HepG2 (cell line): ENCODE measurements around the gene CDCA5. TPM values are rescaled to one million over a fixed set of nuclear protein-coding genes. Genes with fewer than 3 reads are reported as not detected.

ENCODE experiments used
- ATAC-seq: fragments of 200-7000 bp; cut with Tn5 transposase; 3 replicates; pipeline ENCODE4 v1.9.1; 2020; ENCODE audit warnings: mild to moderate bottlenecking, moderate library complexity
- BruUV-seq: library from RNA; stranded (reverse); fragments of 400-500 nt; replicated peaks from 2 replicates; lab custom pipeline; 2021; lab: Mats Ljungman, UMichigan
- CTCF ChIA-PET: fragments of 300-600 bp; formaldehyde crosslinking; extraction: SDS; loops from one replicate; lab custom pipeline; 2021; ENCODE audit warnings: low total read pairs, inconsistent platforms, low intra/inter-chr PET ratio; lab: Yijun Ruan, JAX
- POLR2A ChIA-PET: fragments of 350-600 bp; sonication (Branson Sonifier 250); formaldehyde crosslinking; loops from one replicate; lab custom pipeline; 2020; ENCODE audit warnings: antibody characterized with exemption, inconsistent platforms; lab: Yijun Ruan, JAX
- DNase-seq: peaks from one replicate; pipeline ENCODE4 v3.0.0-alpha.2; 2015; ENCODE audit warnings: low spot score
- FAIRE-seq: peaks from 3 replicates; lab custom pipeline; 2011; peaks lifted over from hg19 to GRCh38; lab: Jason Lieb, UNC
- H2AFZ ChIP-seq: one replicate; pipeline ENCODE4 v1.6.1; 2011; ENCODE audit warnings: low read length, inconsistent platforms
- H3K27ac ChIP-seq: fragments of 300-600 bp; 3 replicates; pipeline ENCODE4 v1.8.0; 2011; ENCODE audit warnings: mixed run types, mild to moderate bottlenecking, mixed read lengths, low read length, inconsistent platforms; ENCODE audit not compliant: insufficient read depth; ENCODE audit errors: extremely low read length
- H3K27me3 ChIP-seq, 2 experiments: fragments of 200-600 bp in 1 of 2; 2 replicates in 1 of 2; 3 replicates in 1 of 2; pipeline versions ENCODE4 v1.6.0 to v1.8.0; 2011; ENCODE audit warnings: low read length in 2 of 2, mild to moderate bottlenecking in 2 of 2, moderate library complexity in 2 of 2, inconsistent platforms in 1 of 2; ENCODE audit not compliant: insufficient read depth in 2 of 2, control insufficient read depth in 1 of 2
- H3K36me3 ChIP-seq, 2 experiments: fragments of 200-600 bp in 1 of 2; replicated peaks in 1 of 2; 2 replicates in 1 of 2; 3 replicates in 1 of 2; pipeline versions ENCODE4 v1.5.1 to v1.8.0; 2011; ENCODE audit warnings: low read length in 2 of 2, inconsistent platforms in 1 of 2; ENCODE audit not compliant: insufficient read depth in 2 of 2, control insufficient read depth in 1 of 2
- H3K4me1 ChIP-seq: 2 replicates; pipeline ENCODE4 v1.5.1; 2012; ENCODE audit warnings: low read length, inconsistent platforms; ENCODE audit not compliant: insufficient read depth
- H3K4me2 ChIP-seq: 2 replicates; pipeline ENCODE4 v1.6.0; 2011; ENCODE audit warnings: low read depth, low read length, inconsistent platforms
- H3K4me3 ChIP-seq, 3 experiments: fragments of 200-600 bp in 1 of 3; sonication (generic), shearing (Covaris generic) in 1 of 3; replicated peaks in 1 of 3; 2 replicates each; pipeline ENCODE4 v1.5.1; 2011 to 2016; ENCODE audit warnings: low read length in 3 of 3, inconsistent platforms in 2 of 3, low read depth in 2 of 3, mild to moderate bottlenecking in 2 of 3, control low read depth in 1 of 3, mixed read lengths in 1 of 3; ENCODE audit not compliant: insufficient read depth in 1 of 3
- H3K79me2 ChIP-seq: one replicate; pipeline ENCODE4 v1.6.1; 2011; ENCODE audit warnings: low read length, inconsistent platforms; ENCODE audit not compliant: insufficient read depth
- H3K9ac ChIP-seq: 2 replicates; pipeline ENCODE4 v1.6.0; 2011; ENCODE audit warnings: mild to moderate bottlenecking, low read depth, low read length, inconsistent platforms; ENCODE audit not compliant: insufficient read depth
- H3K9me3 ChIP-seq: 2 replicates; pipeline ENCODE4 v1.5.1; 2012; ENCODE audit warnings: mild to moderate bottlenecking, low read length
- H4K20me1 ChIP-seq: 2 replicates; pipeline ENCODE4 v1.6.0; 2011; ENCODE audit warnings: inconsistent platforms, mild to moderate bottlenecking, low read length, moderate library complexity; ENCODE audit not compliant: insufficient read depth
- JUN ChIP-seq: sonication (generic); formaldehyde crosslinking; IDR thresholded peaks from 2 replicates; pipeline ENCODE4 v1.4.0; 2020; ENCODE audit warnings: mild to moderate bottlenecking, missing genetic modification reagents
- KLF12 ChIP-seq: sonication (generic); formaldehyde crosslinking; IDR thresholded peaks from 2 replicates; pipeline ENCODE4 v1.4.0; 2020; ENCODE audit warnings: missing genetic modification reagents, borderline replicate concordance
- POLR2A ChIP-seq, 2 experiments: IDR thresholded peaks; 2 replicates each; pipeline ENCODE4 v1.6.1; 2011; ENCODE audit warnings: low read depth in 2 of 2, low read length in 2 of 2, mild to moderate bottlenecking in 1 of 2, moderate library complexity in 1 of 2; ENCODE audit not compliant: insufficient read depth in 1 of 2
- RBFOX2 ChIP-seq: fragments of 200-400 bp; formaldehyde crosslinking; IDR thresholded peaks from 2 replicates; pipeline ENCODE4 v1.6.1; 2017; ENCODE audit warnings: low read depth, mild to moderate bottlenecking, low read length
- SALL2 ChIP-seq: sonication (generic); formaldehyde crosslinking; IDR thresholded peaks from 2 replicates; pipeline ENCODE4 v1.8.1; 2023; ENCODE audit warnings: mild to moderate bottlenecking, missing genetic modification reagents, inconsistent platforms
- ZNF550 ChIP-seq: sonication (generic); formaldehyde crosslinking; IDR thresholded peaks from 2 replicates; pipeline ENCODE4 v1.4.0; 2020; ENCODE audit warnings: mild to moderate bottlenecking, missing genetic modification reagents, borderline replicate concordance
- ZNF678 ChIP-seq: sonication (generic); formaldehyde crosslinking; IDR thresholded peaks from 2 replicates; pipeline ENCODE4 v1.4.0; 2020; ENCODE audit warnings: mild to moderate bottlenecking, missing genetic modification reagents
- ZNF839 ChIP-seq: sonication (generic); formaldehyde crosslinking; IDR thresholded peaks from 2 replicates; pipeline ENCODE4 v1.4.0; 2020; ENCODE audit warnings: missing genetic modification reagents, mild to moderate bottlenecking, borderline replicate concordance
- WGBS: methylation state at CpG from one replicate; pipeline ENCODE4 v1.1.6; 2017; ENCODE audit warnings: low lambda C conversion rate; 5-methylcytosine and 5-hydroxymethylcytosine counted together
- in situ Hi-C: cut with HindIII; loops from 2 replicates; pipeline ENCODE4 v1.10.0; 2017; ENCODE audit warnings: low pct_unique_long_range_greater_than_20kb; ENCODE audit not compliant: extremely low pct_ligation_motif_present
- intact Hi-C: fragments of 100-400 bp; cut with micrococcal nuclease; formaldehyde crosslinking; loops from one replicate; pipeline ENCODE4 v1.10.0; 2022; ENCODE audit not compliant: unreplicated experiment
- polyA plus RNA-seq, 8 experiments: library from polyadenylated mRNA; depleted of rRNA in 3 of 8; stranded (reverse) in 7 of 8; unstranded in 1 of 8; fragments of >200 nt; fragmentation: Illumina TruSeq in 4 of 8; extraction: Trizol in 4 of 8; gene quantifications; 2 replicates each; pipeline versions ENCODE4 v1.2.1 to v1.2.3, GENCODE V29; 2011 to 2016; ENCODE audit warnings: low read depth in 4 of 8, missing spikeins in 1 of 8, mixed read lengths in 1 of 8; ENCODE audit not compliant: insufficient read depth in 1 of 8
- total RNA-seq, 5 experiments: library from RNA; depleted of rRNA; stranded (reverse); fragments of >200 nt; fragmentation: Illumina TruSeq; extraction: Trizol; gene quantifications; 2 replicates each; pipeline ENCODE4 v1.2.3, GENCODE V29; 2016; ENCODE audit warnings: low read depth in 1 of 5

CDCA5 gene
- total and polyA plus RNA-seq, 2 of the 13 experiments (the other 11 are each of a cell fraction or from before 2014, with no cell fraction given) = 13.5 to 50.6 TPM

DNA sequence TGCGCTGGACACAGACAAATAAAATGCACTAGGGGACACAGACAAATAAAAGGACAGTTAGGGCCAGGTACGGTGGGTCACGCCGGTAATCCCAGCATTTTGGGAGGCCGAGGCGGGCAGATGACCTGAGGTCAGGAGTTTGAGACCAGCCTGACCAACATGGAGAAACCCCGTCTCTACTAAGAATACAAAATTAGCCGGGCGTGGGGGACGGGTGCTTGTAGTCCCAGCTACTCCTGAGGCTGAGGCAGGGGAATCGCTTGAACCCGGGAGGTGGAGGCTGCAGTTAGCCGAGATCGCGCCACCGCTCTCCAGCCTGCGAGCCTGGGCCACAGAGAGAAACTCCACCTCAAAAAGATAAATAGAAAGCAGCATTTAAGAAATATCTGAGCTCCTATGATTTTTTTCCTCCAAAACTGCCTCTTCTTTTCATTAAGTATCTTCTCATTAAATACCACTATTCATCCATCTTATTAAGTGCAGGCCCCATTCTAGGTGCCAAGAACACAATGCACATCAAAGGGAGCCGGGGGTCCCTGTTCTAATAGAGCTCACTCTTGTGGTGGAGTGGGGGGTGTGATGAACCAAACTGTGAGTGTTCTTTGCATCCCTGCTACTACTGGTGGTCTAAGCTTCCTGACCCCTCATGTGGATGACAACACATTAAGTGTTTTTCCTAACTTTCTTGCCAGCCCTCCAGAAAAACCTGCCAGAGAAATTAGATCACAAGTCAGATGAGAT lies 34.4 kb upstream of the CDCA5 start:
- no peaks in the 10 kb centered on the region for H4K20me1 ChIP-seq
- H3K9ac ChIP-seq = no peak overlapping the region
- no peak for DNase-seq
- intact Hi-C loops = no loop called here
- H3K4me1 ChIP-seq = peaks cover 46% of the 10 kb centered on the region
- BruUV-seq = no TSS peak
- CTCF ChIA-PET = interaction anchor here (1.4 to 1.5 kb wide), 2 partner anchors 62 to 104 kb away, joined by 5 to 11 read pairs; partner anchors contain the start of genes ARL2 and CAPN1
- H3K27ac ChIP-seq = no peak overlapping the region
- H3K36me3 ChIP-seq = peaks cover 7 to 22% of the 10 kb centered on the region in 2 experiments; a peak in 4 of 5 replicates
- POLR2A ChIA-PET = interaction anchor here (1.0 to 4.1 kb wide), 11 partner anchors 8 to 339 kb away, joined by 3 to 23 read pairs (median 3); partner anchors contain the start of genes CAPN1, GPHA2, SAC3D1 and SNX15
- in situ Hi-C loops = no loop called here
- peak overlapping the region; percentile 14; the same call in 1 of the 2 replicates for H3K4me2 ChIP-seq
- WGBS = 93% methylated on average over 17 of the region's 18 CpGs
- no peak overlapping the region for H2AFZ ChIP-seq
- no peak for ATAC-seq
- no peak overlapping the region for H3K4me3 ChIP-seq
- TF ChIP-seq ZNF550 (CRISPR knock-in tag) = 0 out of 2 replicates have a peak, but pooled peaks have one; percentile 35
- no peak for TF ChIP-seq JUN (CRISPR knock-in tag)
- TF ChIP-seq ZNF678 (CRISPR knock-in tag) = 0 out of 2 replicates have a peak, but pooled peaks have one; percentile 1
- peak in 1 of 2 experiments; percentile 12; a peak in 1 of 4 replicates for TF ChIP-seq POLR2A (IDR thresholded peaks at IDR 0.05; ENCODE audit: insufficient read depth in 1 of 2, low read depth in 2 of 2, low read length in 2 of 2)
- TF ChIP-seq ZNF839 (CRISPR knock-in tag) = 0 out of 2 replicates have a peak, but pooled peaks have one; percentile 11
- no peak for TF ChIP-seq RBFOX2
- 0 out of 2 replicates have a peak, but pooled peaks have one; percentile 7 for TF ChIP-seq SALL2
- 0 out of 2 replicates have a peak, but pooled peaks have one; percentile 1 for TF ChIP-seq KLF12
- H3K27me3 ChIP-seq = no peaks in the 10 kb centered on the region; a peak in 1 of 5 replicates
- H3K9me3 ChIP-seq = no peaks in the 10 kb centered on the region
- no peak for FAIRE-seq
- H3K79me2 ChIP-seq = peaks cover 32% of the 10 kb centered on the region
